ENCODE measurements around the gene ITPRIPL2.

DNA sequence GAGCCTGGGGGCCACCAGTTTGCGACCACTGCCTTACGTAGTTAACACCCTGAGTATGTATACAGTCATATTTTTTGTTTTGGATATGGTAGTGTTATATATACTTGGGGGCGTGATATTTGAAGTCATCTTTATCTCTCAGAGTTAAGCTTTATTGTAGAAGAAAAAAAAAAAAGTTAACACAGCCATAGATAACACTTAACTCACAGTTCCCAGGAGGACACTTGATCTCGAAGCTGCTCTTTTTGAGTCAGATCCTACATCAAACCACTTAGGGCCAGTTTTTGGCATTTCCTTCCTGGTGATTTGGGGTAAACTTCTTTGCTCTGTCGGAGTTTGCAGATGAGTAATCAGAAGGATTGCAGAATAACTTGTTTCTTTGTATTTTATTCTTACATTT, 5.8 kb downstream of the ITPRIPL2 start:
- TF ChIP-seq FOXO1 (CRISPR knock-in tag; IDR thresholded peaks at IDR 0.05) (no peak), MAFK (conservative IDR thresholded peaks at IDR 0.05 in 1 of 2, IDR thresholded peaks at IDR 0.05 in 1 of 2; ENCODE audit: low read length in 2 of 2) (no peak), SMAD3 (CRISPR knock-in tag; IDR thresholded peaks at IDR 0.05) (no peak), FOXC1 (CRISPR knock-in tag; IDR thresholded peaks at IDR 0.05; ENCODE audit: borderline replicate concordance) (no peak)
- TF ChIP-seq, protein P1, sequence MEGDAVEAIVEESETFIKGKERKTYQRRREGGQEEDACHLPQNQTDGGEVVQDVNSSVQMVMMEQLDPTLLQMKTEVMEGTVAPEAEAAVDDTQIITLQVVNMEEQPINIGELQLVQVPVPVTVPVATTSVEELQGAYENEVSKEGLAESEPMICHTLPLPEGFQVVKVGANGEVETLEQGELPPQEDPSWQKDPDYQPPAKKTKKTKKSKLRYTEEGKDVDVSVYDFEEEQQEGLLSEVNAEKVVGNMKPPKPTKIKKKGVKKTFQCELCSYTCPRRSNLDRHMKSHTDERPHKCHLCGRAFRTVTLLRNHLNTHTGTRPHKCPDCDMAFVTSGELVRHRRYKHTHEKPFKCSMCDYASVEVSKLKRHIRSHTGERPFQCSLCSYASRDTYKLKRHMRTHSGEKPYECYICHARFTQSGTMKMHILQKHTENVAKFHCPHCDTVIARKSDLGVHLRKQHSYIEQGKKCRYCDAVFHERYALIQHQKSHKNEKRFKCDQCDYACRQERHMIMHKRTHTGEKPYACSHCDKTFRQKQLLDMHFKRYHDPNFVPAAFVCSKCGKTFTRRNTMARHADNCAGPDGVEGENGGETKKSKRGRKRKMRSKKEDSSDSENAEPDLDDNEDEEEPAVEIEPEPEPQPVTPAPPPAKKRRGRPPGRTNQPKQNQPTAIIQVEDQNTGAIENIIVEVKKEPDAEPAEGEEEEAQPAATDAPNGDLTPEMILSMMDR (CRISPR knock-in tag; IDR thresholded peaks at IDR 0.05), result no peak
- TF ChIP-seq, protein P2, sequence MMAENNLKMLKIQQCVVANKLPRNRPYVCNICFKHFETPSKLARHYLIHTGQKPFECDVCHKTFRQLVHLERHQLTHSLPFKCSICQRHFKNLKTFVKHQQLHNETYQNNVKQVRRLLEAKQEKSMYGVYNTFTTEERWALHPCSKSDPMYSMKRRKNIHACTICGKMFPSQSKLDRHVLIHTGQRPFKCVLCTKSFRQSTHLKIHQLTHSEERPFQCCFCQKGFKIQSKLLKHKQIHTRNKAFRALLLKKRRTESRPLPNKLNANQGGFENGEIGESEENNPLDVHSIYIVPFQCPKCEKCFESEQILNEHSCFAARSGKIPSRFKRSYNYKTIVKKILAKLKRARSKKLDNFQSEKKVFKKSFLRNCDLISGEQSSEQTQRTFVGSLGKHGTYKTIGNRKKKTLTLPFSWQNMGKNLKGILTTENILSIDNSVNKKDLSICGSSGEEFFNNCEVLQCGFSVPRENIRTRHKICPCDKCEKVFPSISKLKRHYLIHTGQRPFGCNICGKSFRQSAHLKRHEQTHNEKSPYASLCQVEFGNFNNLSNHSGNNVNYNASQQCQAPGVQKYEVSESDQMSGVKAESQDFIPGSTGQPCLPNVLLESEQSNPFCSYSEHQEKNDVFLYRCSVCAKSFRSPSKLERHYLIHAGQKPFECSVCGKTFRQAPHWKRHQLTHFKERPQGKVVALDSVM (CRISPR knock-in tag; IDR thresholded peaks at IDR 0.05), result no peak
- TF ChIP-seq, protein P3, sequence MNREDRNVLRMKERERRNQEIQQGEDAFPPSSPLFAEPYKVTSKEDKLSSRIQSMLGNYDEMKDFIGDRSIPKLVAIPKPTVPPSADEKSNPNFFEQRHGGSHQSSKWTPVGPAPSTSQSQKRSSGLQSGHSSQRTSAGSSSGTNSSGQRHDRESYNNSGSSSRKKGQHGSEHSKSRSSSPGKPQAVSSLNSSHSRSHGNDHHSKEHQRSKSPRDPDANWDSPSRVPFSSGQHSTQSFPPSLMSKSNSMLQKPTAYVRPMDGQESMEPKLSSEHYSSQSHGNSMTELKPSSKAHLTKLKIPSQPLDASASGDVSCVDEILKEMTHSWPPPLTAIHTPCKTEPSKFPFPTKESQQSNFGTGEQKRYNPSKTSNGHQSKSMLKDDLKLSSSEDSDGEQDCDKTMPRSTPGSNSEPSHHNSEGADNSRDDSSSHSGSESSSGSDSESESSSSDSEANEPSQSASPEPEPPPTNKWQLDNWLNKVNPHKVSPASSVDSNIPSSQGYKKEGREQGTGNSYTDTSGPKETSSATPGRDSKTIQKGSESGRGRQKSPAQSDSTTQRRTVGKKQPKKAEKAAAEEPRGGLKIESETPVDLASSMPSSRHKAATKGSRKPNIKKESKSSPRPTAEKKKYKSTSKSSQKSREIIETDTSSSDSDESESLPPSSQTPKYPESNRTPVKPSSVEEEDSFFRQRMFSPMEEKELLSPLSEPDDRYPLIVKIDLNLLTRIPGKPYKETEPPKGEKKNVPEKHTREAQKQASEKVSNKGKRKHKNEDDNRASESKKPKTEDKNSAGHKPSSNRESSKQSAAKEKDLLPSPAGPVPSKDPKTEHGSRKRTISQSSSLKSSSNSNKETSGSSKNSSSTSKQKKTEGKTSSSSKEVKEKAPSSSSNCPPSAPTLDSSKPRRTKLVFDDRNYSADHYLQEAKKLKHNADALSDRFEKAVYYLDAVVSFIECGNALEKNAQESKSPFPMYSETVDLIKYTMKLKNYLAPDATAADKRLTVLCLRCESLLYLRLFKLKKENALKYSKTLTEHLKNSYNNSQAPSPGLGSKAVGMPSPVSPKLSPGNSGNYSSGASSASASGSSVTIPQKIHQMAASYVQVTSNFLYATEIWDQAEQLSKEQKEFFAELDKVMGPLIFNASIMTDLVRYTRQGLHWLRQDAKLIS (CRISPR knock-in tag; IDR thresholded peaks at IDR 0.05), result no peak
- TF ChIP-seq, protein P4, sequence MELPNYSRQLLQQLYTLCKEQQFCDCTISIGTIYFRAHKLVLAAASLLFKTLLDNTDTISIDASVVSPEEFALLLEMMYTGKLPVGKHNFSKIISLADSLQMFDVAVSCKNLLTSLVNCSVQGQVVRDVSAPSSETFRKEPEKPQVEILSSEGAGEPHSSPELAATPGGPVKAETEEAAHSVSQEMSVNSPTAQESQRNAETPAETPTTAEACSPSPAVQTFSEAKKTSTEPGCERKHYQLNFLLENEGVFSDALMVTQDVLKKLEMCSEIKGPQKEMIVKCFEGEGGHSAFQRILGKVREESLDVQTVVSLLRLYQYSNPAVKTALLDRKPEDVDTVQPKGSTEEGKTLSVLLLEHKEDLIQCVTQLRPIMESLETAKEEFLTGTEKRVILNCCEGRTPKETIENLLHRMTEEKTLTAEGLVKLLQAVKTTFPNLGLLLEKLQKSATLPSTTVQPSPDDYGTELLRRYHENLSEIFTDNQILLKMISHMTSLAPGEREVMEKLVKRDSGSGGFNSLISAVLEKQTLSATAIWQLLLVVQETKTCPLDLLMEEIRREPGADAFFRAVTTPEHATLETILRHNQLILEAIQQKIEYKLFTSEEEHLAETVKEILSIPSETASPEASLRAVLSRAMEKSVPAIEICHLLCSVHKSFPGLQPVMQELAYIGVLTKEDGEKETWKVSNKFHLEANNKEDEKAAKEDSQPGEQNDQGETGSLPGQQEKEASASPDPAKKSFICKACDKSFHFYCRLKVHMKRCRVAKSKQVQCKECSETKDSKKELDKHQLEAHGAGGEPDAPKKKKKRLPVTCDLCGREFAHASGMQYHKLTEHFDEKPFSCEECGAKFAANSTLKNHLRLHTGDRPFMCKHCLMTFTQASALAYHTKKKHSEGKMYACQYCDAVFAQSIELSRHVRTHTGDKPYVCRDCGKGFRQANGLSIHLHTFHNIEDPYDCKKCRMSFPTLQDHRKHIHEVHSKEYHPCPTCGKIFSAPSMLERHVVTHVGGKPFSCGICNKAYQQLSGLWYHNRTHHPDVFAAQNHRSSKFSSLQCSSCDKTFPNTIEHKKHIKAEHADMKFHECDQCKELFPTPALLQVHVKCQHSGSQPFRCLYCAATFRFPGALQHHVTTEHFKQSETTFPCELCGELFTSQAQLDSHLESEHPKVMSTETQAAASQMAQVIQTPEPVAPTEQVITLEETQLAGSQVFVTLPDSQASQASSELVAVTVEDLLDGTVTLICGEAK (IDR thresholded peaks at IDR 0.05), result no peak
- TF ChIP-seq, protein P4 (CRISPR knock-in tag; IDR thresholded peaks at IDR 0.05), result no peak
- TF ChIP-seq, protein P5, sequence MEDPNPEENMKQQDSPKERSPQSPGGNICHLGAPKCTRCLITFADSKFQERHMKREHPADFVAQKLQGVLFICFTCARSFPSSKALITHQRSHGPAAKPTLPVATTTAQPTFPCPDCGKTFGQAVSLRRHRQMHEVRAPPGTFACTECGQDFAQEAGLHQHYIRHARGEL (CRISPR knock-in tag; IDR thresholded peaks at IDR 0.05), result no peak

All from HepG2 (cell line).